GM18861 (cell line): ENCODE data around the gene ZMYND8.

Experiments used
- ATAC-seq: cut with Tn5 transposase; IDR thresholded peaks from one replicate; pipeline ENCODE4 v1.9.1; 2021; ENCODE audit not compliant: unreplicated experiment

The ZMYND8 gene

GRCh38 chr20:47335251-47336128 is 21.0 kb downstream of the ZMYND8 start:
- no peak for ATAC-seq

GRCh38 chr20:47334022-47334551 is 22.4 kb downstream of the ZMYND8 start:
- ATAC-seq, result no peak

GRCh38 chr20:47332381-47333206 is 23.9 kb downstream of the ZMYND8 start:
- no peak for ATAC-seq

- ATAC-seq, result no peak
Measured at GRCh38 chr20:47330933-47331708, 25.4 kb downstream of the ZMYND8 start.

GRCh38 chr20:47330071-47330470 is 26.4 kb downstream of the ZMYND8 start:
- no peak for ATAC-seq

GRCh38 chr20:47328129-47328528 is 28.4 kb downstream of the ZMYND8 start:
- no peak for ATAC-seq

GRCh38 chr20:47327711-47328110 is 28.8 kb downstream of the ZMYND8 start:
- no peak for ATAC-seq

- no peak for ATAC-seq
Measured at GRCh38 chr20:47326658-47327268, 29.7 kb downstream of the ZMYND8 start.

- no peak for ATAC-seq
Measured at GRCh38 chr20:47325242-47325641, 31.3 kb downstream of the ZMYND8 start.

GRCh38 chr20:47320990-47321805 is 35.3 kb downstream of the ZMYND8 start:
- ATAC-seq, result no peak

GRCh38 chr20:47319517-47320252 is 36.8 kb downstream of the ZMYND8 start:
- ATAC-seq, result no peak

GRCh38 chr20:47318586-47319516 is 37.6 kb downstream of the ZMYND8 start:
- ATAC-seq, result no peak

- no peak for ATAC-seq
Measured at GRCh38 chr20:47318027-47318585, 38.4 kb downstream of the ZMYND8 start.

GRCh38 chr20:47317127-47317895 is 39.2 kb downstream of the ZMYND8 start:
- ATAC-seq, result no peak

- ATAC-seq, result no peak
Measured at GRCh38 chr20:47316776-47317126, 39.7 kb downstream of the ZMYND8 start.

GRCh38 chr20:47315339-47316056 is 41.0 kb downstream of the ZMYND8 start:
- no peak for ATAC-seq
